ENCODE results near the gene SEM1.

GRCh38 chr7:96707901-96708774 lies 1.5 kb downstream of the SEM1 start:
- TF ChIP-seq, protein P1, sequence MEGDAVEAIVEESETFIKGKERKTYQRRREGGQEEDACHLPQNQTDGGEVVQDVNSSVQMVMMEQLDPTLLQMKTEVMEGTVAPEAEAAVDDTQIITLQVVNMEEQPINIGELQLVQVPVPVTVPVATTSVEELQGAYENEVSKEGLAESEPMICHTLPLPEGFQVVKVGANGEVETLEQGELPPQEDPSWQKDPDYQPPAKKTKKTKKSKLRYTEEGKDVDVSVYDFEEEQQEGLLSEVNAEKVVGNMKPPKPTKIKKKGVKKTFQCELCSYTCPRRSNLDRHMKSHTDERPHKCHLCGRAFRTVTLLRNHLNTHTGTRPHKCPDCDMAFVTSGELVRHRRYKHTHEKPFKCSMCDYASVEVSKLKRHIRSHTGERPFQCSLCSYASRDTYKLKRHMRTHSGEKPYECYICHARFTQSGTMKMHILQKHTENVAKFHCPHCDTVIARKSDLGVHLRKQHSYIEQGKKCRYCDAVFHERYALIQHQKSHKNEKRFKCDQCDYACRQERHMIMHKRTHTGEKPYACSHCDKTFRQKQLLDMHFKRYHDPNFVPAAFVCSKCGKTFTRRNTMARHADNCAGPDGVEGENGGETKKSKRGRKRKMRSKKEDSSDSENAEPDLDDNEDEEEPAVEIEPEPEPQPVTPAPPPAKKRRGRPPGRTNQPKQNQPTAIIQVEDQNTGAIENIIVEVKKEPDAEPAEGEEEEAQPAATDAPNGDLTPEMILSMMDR (IDR thresholded peaks at IDR 0.05): no peak
- TF ChIP-seq EP300 (IDR thresholded peaks at IDR 0.05): no peak
